Ramos (cell line): Measurements from ENCODE around the gene GALP.
"Not testable (repeated sequence)": the region's sequence is repeated elsewhere in the genome, so short reads cannot be mapped to it uniquely, and the experiment has no call there.

Experiments
- in situ Hi-C: fragments of 300-500 bp; cut with MboI; formaldehyde crosslinking; loops from one replicate; pipeline ENCODE4 v1.14.3; 2022; ENCODE audit warnings: low sequenced_read_pairs; ENCODE audit not compliant: unreplicated experiment

Gene GALP

DNA sequence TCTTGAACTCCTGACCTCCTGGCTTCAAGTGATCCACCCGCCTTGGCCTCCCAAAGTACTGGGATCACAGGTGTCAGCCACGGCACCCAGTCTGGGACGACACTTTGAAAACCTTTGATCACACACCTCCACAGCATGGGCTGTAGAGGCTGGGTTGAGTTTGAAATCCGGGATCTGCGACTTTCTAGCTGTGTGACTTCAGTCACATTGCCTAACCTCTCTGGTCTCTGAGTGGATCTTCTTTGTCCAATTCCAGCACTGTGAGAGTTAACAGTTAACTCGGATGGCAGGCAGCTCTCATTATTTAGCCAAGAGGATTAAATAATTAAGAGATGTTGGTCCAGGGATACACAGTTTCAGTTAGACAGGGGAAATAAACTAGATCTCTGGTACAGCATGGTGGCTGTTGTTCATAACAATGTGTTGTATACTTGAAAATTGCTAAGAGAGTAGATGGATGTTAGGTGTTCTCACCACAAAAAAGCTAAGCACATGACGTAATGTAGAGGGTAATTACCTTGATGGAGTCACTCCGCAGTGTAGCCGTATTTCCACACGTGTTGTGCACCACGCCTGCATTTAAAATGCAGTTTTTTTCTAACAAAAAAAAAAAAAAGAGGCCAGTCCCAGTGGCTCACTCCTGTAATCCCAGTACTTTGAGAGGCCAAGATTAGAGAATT lies 1.9 kb downstream of the GALP start:
- in situ Hi-C loops: no loop called here

DNA sequence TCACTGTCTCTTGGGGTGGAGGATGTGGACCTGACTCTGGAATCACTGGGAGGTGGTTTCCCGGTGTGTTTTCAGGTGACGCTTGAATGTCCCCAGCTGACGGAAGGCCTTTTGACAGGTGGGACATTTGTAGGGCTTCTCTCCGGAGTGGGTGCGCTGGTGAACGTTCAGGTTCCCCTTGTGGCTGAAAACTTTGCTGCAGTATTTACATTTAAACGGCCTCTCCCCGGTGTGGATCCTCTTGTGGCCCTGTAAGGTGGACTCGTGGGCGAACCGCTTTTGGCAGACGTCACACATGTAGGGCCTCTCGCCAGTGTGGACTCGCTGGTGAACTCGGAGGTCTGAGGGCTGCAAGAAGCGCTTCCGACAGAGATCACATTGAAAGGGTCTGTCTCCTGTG lies 14.0 kb downstream of the GALP start:
- in situ Hi-C loops: no loop called here

DNA sequence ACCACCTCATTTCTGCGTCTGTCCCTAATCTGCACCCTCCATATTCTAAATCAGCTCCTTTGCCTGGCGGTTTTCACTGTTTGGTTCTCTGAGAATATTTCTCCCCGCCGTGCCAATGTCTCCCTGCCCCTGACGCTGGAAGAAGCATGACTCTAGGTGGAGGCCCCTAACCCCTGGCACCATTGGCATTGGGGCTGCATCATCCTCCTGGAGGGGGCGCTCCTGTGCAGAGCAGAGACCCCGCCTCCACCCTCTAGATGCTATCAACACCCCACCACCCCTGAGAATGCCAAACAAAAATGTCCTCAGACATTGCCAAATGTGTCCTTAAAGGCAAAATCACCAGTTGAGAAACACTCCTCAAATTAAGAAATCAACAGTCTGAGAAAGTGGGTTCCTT lies 15.3 kb downstream of the GALP start:
- in situ Hi-C loops: no loop called here

DNA sequence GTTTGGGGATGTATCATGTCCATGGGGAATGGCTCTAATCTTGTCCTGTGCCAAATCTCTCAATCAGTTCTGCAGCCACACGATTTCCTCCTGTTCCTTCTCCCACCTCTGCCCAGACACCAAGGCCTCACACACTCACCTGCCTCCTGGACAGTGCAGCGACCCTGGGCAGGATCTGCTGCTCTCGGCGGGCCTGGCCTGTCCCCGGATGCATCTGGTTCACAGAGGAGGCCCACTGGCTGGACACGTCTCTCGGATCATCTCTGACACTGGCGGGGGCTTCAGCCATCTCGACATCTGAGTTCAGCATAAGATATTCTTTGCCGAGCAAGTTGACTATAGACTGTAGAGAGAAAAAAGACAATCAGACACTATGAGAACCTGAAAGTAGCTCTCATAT lies 15.9 kb downstream of the GALP start:
- in situ Hi-C loops: no loop called here

DNA sequence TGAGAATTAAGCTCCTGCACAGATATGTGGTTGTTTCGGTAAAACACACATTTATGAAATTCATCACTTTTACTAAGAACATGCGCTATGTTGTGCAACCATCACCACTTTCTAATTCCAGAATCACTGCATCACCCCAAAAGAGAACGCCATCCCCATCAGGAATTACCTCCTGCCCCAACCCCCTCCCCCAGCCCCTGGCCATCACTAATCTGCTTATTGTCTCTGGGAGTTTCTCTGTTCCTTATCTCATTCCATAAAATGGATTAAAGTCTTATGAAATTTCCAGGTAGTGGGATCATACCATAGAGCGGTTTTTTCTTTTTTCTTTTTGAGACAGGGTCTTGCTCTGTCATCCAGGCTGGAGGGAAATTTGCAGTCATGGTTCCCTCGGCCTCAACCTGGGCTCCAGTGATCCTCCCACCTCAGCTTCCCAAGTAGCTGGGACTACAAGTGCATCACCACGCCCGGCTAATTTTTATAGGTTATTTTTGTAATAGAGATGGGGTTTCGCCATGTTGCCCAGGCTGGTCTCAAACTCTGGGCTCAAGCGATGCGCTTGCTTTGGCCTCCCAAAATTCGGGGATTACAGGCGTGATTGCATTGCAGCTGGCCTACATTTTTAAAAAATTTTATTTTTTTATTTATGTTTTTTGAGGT lies 18.3 kb downstream of the GALP start:
- in situ Hi-C loops: no loop called here

DNA sequence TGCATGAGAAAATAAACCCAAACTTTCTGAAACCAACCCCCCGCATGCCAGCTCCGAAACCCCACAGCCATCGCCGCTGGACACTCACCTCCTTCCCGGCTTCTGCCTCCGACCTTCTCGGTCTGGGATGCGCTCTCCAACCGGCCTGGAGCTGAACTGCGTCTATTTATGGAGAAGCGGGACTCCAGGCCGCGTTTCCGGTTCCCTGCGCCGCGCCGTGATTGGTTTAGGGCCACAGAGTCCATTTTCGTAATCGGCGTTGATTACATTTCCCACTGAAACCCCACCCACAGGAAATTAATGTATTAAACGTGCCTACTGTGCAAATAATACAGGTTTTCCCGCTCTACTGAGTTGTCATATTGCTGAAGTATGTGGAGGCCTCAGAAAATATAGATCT lies 21.8 kb downstream of the GALP start, which contains the start of gene ZSCAN5B:
Gene ZSCAN5B (minus strand): TSS at position 138 of the 400 bp plus-strand sequence. CDS start 4,731 bp downstream, outside the sequence.
- in situ Hi-C loops: not testable (repeated sequence)

DNA sequence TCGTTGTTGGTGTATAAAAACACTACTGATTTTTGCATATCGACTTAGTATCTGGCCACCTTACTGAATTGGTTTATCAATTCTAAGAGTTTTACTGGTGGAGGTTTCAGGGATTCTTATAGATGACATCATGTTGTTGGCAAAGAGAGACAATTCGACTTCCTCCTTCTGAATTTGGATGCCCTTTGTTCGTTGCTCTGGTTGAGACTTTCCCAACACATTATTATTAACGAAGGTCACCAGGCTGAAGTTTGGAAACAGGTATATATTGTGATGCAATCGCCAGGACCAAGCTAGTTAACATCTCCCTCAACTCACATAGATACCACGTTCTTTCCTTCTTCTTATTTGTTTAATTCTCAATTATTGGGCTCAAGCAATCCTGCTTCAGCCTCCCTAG lies 23.9 kb downstream of the GALP start:
- in situ Hi-C loops: no loop called here

DNA sequence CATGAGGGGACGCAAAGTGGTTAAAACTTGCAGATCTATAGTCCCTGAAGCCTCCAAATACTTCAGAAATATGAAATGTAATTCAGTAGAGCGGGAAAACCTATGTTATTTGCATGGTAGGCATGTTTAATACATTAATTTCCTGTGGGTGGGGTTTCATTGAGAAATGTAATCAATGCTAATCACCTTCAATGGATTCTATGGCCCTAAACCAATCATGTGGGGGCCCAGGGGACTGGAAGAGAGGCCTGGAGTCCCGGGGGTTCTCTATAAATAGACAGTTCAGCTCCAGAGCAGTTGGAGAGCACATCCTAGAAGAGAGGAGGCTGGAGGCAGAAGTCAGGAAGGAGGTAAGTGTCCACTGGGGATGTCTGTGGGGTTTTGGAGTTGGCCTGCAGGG lies 26.2 kb downstream of the GALP start, which contains the start of gene ZSCAN5C:
Gene ZSCAN5C (plus strand): TSS at position 301 of the 400 bp plus-strand sequence. CDS start 3,641 bp downstream, outside the sequence.
- in situ Hi-C loops: no loop called here

DNA sequence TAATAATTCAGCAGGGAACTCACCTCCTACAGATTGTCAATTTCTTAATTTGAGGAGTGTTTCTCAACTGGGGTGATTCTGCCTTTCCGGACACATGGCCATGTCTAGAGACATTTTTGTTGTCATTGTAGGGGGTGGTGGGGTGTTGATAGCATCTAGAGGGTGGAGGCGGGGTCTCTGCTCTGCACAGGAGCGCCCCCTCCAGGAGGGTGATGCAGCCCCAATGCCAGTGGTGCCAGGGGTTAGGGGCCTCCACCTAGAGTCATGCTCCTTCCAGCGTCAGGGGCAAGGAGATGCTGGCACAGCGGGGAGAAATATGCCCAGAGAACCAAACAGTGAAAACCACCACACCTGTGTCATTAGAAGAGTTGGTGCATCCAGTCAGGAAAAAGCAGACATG lies 31.8 kb downstream of the GALP start:
- in situ Hi-C loops: not testable (repeated sequence)

DNA sequence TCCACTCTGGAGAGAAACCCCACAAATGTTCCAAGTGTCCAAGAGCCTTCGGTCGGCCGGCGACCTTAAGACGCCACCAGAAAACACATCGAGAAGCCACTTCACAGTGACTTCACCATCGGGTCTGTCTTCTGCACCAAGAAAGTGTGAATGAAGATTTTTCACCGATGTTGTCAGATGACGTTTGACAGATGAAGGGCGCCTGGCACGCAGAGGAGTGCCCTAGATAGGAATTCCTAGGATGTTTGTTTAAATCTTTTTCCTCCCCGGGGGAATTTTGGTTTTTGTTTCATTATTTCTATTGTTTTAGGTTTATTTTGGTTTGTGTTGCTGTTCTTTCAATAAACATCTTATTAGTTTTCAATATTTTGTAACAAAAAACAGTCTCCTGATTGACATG lies 33.3 kb downstream of the GALP start:
- in situ Hi-C loops: no loop called here

DNA sequence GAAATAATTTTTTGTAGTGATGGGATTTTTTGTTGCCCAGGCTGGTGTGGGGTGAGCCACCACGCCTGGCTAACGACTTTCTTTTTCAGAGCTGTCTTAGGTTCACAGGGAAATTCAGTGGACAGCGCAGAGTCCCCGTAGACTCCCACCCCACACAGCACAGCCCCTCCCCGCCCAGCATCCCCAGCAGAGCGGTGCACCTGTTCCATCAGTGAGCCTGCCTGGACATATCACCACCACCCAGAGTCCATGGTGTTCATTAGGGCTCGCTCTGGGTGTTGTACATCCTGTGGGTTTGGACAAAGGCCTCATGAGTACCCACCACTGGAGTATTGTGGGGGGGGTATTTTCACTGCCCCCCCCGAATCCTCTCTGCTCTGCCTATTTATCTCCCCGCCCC lies 34.2 kb downstream of the GALP start:
- in situ Hi-C loops: not testable (repeated sequence)

DNA sequence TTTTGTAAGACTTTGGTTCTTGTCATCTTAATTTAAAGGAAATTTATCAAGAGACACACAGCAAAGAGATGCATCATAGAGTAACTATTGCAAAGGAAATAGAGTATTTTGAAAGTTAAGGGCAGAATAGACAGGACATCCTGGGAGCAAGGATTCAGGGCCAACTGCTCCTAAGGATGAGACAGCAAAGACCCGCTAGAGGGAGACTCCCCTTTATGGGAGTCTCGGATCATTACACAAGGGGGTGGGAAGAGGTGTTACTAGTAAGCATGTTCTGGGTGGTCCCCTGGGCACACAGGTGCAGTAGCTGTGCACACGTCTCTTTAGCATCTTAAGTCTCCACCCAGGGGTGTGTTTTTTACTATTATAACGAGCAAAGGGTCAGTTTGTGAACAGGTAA lies 35.9 kb downstream of the GALP start:
- in situ Hi-C loops: no loop called here

DNA sequence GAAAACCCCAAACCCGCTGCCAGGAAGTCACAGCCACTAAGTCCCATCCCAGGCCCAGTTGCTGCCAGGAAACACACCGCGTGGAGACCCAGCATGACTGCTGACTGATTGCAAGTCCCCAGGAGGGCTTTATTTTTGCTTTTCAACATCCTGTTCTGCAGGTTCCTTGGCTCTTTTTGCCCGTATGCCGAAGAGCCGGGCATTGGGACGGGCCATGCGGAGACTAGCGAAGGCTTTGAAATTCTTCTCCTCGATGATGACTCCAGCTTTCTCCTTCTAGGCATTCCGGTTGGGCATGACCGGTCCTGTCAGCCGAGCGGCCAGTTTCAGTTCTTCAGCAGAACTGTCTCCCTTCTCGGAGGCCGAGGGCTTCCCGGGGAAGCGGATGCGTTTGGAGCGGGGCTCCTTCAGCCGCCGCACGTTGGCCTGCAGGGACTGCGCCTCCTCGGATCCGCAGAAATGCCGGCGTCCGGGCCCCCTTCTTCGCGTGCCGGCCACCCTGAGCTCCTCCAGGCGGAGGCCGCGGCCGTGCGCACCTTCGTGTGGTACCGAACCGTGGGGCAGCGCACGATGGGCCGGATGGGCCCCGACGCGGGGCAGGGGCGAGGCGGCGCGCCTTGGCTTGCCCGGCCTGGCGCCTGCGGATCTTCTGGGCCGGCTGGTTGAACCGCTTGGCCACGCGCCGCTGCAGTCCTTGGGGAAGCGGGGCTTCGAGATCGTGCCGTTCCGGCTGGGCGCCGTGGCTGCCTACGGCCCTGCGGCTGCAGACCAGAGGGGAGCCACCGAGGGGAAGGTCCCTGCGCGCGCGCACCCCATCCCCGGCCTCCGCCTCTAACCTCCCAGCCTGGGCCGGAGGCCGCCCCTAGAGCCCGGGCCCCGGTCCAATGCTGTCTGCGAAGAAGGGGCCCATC lies 41.5 kb downstream of the GALP start:
- in situ Hi-C loops: no loop called here

DNA sequence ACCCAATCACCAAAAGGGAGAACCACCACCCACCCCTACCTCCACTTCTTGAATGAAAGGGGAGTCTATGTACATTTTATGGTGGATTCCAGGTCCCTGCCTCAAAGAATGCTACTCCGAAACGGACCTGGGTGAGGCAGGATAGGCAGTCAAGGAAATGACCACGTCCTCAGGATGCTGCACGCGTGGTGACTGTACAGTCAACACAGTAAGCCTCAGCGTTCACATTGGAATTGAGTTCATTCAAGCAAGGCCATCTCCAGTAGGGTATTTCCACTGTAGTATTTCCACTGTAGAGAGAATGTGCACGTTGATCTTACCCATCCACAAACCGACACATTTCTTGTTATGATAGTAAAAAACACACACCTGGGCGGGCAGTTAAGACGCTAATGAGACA lies 43.2 kb downstream of the GALP start:
- in situ Hi-C loops: no loop called here

DNA sequence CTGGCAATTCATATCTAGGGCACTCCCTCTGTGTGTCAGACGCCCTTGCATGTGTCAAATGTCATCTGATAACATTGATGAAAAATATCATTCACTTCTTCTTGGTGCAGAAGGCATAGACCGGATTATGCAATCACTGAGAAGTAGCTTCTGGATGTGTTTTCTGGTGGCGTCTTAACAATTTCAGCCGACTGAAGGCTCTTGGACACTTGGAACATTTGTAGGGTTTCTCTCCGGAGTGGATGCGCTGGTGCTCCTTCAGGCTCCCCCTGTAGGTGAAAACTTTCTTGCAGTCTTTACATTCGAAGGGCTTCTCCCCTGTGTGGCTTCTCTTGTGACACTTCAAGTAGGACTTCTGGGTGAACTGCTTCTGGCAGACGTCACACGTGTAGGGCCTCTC lies 45.6 kb downstream of the GALP start:
- in situ Hi-C loops: not testable (repeated sequence)

DNA sequence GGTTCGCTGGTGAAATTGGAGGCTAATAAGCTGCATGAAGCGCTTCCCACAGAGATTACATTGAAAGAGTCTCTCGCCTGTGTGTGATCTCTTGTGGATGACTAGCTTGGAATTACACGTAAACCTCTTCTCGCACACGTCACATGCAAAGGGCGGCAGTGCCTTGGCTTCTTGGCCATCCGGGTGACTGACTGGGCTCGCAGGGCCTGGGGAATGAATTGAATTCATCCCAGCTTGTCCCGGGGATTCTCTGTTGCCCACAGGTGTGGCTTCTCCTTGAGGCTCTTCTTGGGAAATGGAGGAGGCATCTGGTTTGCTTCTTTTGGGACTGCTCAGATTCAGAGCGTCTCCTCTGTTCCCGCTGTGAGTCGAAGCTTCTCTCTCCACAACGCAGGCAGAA lies 46.0 kb downstream of the GALP start:
- in situ Hi-C loops: no loop called here

DNA sequence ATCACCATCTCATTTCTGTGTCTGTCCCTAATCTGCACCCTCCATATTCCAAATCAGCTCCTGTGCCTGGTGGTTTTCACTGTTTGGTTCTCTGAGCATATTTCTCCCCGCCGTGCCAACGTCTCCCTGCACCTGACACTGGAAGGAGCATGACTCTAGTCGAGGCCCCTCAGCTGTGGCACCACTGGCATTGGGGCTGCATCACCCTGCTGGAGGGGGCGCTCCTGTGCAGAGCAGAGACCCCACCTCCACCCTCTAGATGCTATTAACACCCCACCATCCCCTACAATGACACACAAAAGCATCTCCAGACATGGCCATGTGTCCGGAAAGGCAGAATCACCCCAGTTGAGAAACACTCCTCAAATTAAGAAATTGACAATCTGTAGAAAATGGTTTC lies 47.1 kb downstream of the GALP start:
- in situ Hi-C loops: no loop called here

DNA sequence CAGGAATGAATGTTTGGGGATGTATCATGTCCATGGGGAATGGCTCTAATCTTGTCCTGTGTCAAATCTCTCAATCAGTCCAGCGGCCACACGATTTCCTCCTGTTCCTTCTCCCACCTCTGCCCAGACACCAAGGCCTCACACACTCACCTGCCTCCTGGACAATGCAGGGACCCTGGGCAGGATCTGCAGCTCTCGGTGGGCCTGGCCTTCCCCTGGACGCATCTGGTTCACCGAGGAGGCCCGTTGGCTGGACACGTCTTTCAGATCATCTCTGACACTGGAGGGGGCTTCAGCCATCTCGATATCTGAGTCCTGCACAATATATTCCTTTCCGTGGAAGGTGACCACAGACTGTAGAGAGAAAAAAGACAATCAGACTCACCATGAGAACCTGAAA lies 47.7 kb downstream of the GALP start:
- in situ Hi-C loops: no loop called here
